HPDE6-E6E7 (cell line): Measurements from ENCODE around the gene REST.
"Not testable (repeated sequence)": the region's sequence is repeated elsewhere in the genome, so short reads cannot be mapped to it uniquely, and the experiment has no call there.

Experiments
- DNase-seq: peaks from one replicate; pipeline ENCODE4 v3.0.0; 2011; ENCODE audit warnings: missing footprints; ENCODE audit errors: extremely low spot score

The REST gene

DNA sequence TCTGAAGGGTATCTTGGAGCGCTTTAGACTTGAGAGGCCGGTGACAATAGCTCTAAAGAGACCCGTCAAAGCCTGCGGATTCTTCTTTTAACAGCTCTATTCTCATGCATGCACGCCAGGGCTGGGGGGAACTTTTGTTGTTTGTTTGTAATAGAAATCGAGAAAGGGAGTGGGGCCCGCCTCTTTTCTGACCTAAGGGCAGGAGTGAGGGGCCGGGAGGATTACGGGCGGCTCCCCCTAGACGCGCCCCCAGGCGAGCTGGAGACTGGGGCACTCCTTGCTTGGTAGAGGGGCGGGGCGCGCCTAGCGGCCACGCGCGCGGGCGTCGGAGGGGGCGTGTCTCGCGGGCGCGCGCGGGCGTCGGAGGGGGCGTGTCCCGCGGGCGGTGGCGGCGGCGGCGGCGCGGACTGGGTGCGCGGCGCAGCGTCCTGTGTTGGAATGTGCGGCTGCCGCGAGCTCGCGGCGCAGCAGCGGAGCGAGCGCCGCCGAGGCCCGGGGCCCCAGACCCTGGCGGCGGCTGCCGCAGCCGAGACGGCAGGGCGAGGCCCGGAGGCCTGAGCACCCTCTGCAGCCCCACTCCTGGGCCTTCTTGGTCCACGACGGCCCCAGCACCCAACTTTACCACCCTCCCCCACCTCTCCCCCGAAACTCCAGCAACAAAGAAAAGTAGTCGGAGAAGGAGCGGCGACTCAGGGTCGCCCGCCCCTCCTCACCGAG lies at the start of gene REST:
Gene REST (plus strand): TSS at position 412 of the 717 bp plus-strand sequence. CDS start 2,739 bp downstream, outside the sequence.
- DNase-seq: peak; percentile 55

DNA sequence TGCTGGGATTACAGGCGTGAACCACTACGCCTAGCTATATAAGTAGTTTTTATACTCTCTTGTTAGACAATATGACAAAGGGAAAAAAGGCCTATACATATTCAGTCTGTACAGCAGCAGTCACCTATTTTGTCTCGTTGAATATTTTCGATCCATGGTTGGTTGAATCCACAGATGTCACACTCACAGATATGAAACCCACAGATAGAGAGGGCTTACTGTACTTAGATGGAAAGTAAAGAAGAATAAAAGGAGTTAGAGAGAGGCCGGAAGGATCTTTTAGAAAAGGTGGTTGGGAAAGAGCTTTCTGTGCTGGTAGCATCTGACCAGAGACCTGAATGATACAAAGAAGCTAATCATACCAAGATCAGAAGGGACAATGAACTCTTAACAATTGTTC lies 47.9 kb upstream of the REST start:
- DNase-seq: no peak

GRCh38 chr4:56860781-56861180 lies 46.9 kb upstream of the REST start:
- no peak for DNase-seq

- DNase-seq: no peak
Measured at GRCh38 chr4:56861360-56861759, 46.3 kb upstream of the REST start.

- DNase-seq: no peak
Measured at GRCh38 chr4:56863441-56864139, 44.1 kb upstream of the REST start.

- DNase-seq: no peak
Measured at GRCh38 chr4:56870946-56871345, 36.8 kb upstream of the REST start.

- no peak for DNase-seq
Measured at GRCh38 chr4:56871371-56871866, 36.3 kb upstream of the REST start.

DNA sequence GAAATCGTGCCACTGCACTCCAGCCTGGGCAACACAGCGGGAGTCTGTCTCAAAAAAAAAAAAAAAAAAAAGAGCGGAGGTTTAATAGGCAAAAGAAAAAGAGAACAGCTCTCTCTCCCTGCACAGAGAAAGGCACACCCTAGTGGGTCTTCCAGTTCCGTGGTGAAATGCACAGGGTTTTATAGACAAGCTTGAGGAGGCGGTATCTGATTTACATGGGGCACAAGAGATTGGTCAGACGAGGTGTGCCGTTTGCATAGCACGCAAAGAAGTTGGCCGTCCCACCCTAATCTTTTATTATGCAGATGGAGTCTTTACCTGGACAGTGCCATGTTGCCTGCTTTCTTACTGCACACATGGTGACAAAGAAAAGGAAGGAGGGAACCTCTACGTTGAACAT lies 33.5 kb upstream of the REST start:
- DNase-seq: no peak

DNA sequence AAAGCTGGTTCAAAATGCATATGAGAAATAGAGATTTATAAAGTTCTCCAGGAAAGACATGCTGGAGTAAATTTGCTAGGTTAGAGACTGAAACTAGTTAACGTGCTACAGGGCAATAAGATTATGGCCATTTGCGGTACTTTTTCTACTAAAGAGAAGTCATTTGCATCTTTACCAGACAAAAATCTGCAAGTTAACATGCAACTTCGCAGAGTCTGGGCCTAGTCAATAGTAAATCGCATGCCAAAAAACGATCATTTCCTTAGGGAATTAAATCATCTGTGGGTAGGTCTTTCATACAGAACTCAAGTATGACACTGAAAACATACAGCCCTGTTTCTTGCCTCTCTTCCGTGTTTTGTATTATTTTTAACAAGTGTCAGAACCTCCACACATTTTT lies 32.8 kb upstream of the REST start:
- no peak for DNase-seq

- no peak for DNase-seq
Measured at GRCh38 chr4:56876264-56876663, 31.4 kb upstream of the REST start.

GRCh38 chr4:56879996-56880395 lies 27.7 kb upstream of the REST start:
- no peak for DNase-seq

GRCh38 chr4:56880572-56880971 lies 27.1 kb upstream of the REST start:
- no peak for DNase-seq

- not testable (repeated sequence) for DNase-seq
Measured at GRCh38 chr4:56884511-56884910, 23.2 kb upstream of the REST start.

DNA sequence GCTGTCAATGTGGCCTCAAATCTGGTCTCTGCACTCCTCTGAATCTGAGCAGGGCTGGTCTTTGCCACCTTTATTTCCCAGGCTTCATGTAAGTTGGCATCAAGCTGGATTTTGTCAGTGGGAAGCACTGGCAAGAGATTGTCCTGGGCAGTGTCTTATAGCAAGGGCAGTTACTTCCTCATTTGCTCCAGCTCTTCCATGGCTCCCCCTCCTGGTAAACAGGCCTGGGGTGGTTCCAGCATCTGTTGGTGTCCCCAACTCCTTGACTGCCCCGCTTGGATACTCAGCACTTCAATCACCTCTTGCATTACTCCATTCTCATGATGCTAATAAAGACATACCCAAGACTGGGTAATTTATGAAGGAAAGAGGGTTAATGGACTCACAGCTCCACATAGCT lies 15.0 kb upstream of the REST start:
- no peak for DNase-seq

DNA sequence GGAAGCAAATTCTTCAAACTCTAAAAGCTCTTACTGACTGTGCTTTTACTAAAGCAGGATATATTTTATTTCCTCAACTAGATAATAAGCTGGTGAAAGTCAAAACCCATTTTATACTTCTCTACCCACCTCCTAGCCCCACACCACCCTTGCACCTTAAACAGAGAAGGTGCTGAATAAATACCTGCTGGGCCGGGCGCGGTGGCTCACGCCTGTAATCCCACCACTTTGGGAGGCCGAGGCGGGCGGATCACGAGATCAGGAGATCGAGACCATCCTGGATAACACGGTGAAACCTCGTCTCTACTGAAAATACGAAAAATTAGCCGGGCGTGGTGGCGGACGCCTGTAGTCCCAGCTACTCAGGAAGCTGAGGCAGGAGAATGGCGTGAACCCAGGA lies 9.9 kb upstream of the REST start:
- DNase-seq: not testable (repeated sequence)

DNA sequence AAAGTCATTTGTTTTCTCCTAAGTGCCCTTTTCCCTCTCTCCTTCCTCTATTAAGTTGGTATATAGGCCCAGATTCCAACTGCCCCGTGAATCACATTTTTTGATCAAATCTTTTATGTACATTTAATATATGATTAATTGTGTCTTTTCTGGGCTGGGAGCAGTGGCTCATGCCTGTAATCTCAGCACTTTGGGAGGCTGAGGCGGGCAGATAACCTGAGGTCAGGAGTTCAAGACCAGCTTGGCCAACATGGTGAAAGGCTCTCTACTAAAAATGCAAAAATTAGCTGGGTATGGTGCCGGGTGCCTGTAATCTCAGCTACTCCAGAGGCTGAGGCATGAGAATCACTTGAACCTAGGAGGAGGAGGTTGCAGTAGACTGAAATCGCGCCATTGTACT lies 7.5 kb upstream of the REST start:
- DNase-seq: not testable (repeated sequence)

GRCh38 chr4:56902703-56903102 lies 5.0 kb upstream of the REST start:
- no peak for DNase-seq

DNA sequence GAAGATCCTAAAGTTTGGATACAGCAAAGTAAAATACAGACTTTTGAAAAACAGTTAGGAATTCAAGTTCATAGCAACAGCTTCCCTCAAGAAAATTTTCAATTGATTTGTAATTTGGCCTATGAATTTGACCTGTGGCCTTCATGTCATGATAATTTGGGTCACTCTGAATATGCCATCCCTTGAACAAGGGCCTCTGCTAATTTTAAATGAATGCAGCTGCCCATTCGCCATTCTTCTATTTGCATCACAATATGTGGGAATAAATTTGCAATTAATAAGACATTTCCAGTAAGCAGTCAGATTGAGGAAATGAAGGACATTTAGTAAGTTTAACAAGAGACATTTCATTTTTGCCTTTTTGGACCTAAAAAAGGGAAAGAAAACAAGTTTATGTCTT lies 1.9 kb upstream of the REST start:
- no peak for DNase-seq

DNA sequence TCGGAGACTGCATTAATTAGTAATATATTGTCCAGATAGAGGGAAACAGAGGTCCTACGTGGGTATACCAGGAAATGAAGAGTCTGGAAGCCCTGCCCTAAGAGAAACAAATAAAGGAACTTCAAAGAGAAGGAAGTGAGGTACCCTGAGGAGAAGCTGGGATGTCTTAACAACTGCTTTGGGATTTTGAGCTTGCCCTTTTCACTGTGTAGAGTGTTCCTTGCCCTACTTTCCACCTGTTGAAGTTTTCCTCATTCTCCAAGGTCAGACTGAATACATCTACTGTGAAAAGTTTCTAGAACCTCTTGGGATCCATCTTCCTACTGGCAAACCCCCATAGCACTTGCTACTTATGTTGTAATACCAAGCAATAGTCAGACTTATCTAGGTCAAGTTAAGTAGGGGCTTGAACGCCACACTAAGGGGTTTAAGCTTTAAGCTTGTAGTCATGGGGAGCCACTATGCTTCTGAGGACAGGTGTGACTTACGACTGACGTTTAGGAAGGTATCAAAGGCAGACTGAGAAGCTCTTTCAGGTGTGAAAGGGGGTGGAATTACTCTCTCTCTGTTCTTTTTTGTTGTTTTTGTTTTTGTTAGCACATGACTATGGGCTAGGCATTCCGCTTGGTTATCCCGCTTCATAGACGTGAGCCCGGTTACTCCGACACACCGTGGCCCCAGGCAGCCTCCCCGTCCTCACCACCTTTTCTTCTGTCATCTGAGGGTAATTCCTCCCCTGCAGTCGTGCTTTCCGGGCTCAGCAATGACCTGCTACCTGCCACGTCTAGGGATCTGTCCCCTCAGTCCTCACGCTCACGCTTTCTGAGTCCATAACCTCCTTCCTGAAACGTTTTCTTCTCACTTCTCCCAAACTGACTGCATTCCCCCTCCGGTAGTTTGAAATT lies 959 bp upstream of the REST start:
- DNase-seq: no peak

DNA sequence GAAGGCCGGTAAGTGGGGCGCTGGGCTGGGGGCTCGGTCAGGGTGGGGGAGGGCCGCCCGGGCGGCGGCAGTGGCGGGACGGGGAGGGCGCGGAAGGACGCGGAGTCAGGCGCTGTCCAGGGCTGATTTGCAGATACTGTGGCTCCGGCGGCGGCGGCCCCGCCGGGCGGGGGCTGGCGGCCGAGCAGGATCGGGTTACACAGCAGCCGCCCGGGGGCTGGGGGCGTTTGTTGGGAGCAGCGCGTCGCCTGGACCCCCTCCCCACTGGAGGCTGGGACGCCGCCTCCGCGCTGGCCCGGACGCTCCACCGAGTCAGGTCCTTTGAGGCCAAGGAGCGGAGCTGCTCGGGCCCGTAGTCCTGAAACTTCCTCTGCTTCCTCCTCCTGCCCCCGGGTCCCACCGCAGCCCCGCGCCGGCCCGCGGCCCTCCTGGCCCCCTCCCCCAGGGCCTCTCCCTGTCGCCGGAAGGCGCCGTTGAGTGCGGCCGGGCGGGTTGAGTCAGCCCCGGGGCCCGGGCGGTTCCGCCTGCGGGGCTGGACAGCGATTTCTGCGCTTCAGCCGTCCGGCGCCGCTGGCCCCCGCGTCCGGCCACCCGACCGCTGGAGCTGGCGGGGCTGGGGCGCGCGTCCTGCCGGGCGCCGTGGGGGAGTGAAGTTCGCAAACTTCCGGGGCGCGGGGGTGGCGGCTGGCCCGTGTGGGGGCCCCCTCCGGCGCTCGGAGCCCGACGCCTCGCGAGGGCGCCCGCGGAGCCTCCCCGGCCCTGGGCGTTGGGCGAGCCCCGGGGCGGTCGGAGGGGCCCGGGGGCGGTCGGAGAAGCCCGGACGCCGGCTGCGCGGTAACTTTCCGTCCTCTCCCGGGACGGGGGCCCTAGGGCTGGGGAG lies 746 bp downstream of the REST start:
- peak; percentile 72 for DNase-seq
